ENCODE data around the gene ADGRD1.

ADGRD1 gene

DNA sequence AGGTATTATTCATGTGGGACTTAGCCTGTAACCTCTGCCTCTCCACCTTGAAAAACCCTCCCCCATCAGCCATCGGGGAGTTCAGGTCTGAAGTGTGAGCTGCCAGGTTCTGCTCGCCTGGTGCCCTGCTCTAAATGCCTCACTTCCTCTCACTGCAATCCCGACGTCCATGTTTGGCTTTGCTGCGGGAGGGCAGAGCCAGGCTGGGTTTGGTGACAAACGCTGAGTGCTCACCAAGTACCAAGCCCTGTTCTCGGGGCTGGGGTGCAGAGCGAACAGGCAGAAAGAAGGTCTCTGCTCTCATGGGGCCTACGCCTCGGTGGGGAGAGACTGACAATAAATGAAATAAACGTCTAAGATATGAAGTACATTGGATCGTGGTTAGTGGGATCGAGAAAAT lies 2.1 kb upstream of the ADGRD1 start:
- Mint-ChIP-seq H3K9me3 (peaks cover 6% of the 10 kb centered on the region), H3K4me1 (peaks cover 63% of the 10 kb centered on the region), H3K27me3 (ENCODE audit: low read depth, poor library complexity) (no peaks in the 10 kb centered on the region), H3K4me3 (peak overlapping the region; percentile 46), H3K27ac (peak overlapping the region; percentile 92), H3K36me3 (ENCODE audit: low read depth) (no peaks in the 10 kb centered on the region)
- TF ChIP-seq, protein P1, sequence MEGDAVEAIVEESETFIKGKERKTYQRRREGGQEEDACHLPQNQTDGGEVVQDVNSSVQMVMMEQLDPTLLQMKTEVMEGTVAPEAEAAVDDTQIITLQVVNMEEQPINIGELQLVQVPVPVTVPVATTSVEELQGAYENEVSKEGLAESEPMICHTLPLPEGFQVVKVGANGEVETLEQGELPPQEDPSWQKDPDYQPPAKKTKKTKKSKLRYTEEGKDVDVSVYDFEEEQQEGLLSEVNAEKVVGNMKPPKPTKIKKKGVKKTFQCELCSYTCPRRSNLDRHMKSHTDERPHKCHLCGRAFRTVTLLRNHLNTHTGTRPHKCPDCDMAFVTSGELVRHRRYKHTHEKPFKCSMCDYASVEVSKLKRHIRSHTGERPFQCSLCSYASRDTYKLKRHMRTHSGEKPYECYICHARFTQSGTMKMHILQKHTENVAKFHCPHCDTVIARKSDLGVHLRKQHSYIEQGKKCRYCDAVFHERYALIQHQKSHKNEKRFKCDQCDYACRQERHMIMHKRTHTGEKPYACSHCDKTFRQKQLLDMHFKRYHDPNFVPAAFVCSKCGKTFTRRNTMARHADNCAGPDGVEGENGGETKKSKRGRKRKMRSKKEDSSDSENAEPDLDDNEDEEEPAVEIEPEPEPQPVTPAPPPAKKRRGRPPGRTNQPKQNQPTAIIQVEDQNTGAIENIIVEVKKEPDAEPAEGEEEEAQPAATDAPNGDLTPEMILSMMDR (IDR thresholded peaks at IDR 0.05): no peak
- DNase-seq: no peak

DNA sequence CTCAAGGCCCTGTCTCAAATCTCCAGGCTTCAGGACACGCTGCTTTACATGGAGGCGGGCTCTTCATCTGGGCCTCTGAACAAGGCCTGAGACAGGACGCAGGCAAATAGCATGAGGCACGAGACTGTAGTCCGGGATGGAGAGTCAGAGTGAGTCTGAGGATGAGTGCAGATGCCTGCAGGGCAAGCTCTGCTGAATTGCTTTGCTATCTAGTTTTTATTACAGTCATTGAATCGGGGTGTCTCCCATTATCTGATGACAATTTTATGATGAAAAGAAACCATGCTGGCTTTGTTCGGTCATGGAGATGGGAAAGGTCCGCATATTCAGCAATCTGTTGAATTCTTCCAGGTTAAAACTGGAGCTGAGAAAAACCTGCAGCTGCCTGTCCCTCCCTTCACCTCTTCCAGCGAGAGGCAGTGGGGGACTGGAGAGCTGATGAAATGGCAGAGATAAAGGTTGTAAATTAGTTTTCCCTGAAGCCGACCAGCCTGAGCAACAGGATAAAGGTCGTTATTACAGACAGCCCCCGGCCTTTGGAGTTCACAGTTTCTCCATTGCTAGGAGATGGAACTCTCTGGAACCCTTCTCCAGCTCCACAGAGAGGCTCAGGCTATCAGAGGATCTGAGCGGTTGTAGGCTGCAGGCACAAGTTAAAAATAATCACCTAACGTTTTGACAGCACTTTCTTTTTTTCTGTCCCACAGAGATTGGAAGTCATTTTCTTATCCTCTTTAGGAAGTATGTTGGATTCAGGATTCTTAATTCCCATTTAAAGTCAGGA lies 1.3 kb upstream of the ADGRD1 start:
- H3K4me3 Mint-ChIP-seq: peak overlapping the region; percentile 72
- no peaks in the 10 kb centered on the region for H3K9me3 Mint-ChIP-seq
- H3K27me3 Mint-ChIP-seq (ENCODE audit: low read depth, poor library complexity): no peaks in the 10 kb centered on the region
- DNase-seq: no peak
- peaks cover 63% of the 10 kb centered on the region for H3K4me1 Mint-ChIP-seq
- TF ChIP-seq, protein P1 (IDR thresholded peaks at IDR 0.05): no peak
- H3K27ac Mint-ChIP-seq: peak overlapping the region; percentile 92
- no peaks in the 10 kb centered on the region for H3K36me3 Mint-ChIP-seq (ENCODE audit: low read depth)

DNA sequence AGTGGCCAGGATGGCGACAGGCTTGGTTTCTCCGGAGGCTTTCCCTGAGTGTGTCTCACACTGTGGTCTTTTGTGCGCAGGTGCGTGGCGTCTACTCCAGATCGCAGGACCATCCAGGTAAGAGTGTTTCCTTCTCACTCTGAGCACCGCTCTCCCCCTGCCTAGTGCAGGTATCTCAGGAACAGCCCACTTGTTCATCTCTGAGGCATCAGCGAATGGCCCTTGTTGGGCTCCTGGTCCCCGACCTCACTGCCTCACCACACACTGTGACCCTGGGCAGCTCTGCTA lies 781 bp downstream of the ADGRD1 start:
- DNase-seq: no peak
- H3K9me3 Mint-ChIP-seq: no peaks in the 10 kb centered on the region
- no peaks in the 10 kb centered on the region for H3K36me3 Mint-ChIP-seq (ENCODE audit: low read depth)
- peaks cover 61% of the 10 kb centered on the region for H3K4me1 Mint-ChIP-seq
- H3K4me3 Mint-ChIP-seq: peak overlapping the region; percentile 72
- H3K27me3 Mint-ChIP-seq (ENCODE audit: low read depth, poor library complexity): peaks cover 2% of the 10 kb centered on the region
- TF ChIP-seq, protein P1 (IDR thresholded peaks at IDR 0.05): no peak
- peak overlapping the region; percentile 97 for H3K27ac Mint-ChIP-seq

DNA sequence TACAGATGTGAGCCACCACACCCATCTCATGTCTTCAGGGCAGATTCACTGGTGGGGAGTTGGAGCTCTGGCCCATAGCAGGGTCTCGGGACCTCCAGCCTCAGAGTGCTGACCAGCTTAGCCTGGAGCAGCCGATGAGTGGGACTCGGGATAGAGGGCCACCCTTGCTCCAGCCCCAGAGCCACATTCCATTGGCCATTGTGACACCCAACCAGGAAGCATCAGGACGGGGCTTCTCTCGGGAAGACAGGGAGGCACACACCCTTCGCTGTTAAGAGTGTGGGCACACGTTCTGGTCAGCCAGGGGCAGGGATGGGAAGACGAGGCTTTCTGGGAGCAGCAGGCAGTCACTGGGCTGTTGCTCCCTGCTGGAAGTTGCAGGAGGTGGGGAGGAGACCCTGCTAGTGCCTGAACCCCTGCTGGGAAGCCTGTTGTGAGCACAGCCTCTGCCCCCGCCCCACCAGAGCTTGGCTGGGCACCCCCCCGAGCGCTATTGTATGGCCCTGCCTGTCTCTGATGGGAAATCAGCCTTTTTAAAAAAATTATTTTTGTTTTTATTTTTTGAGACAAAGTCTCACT lies 1.6 kb downstream of the ADGRD1 start:
- no peak overlapping the region for H3K27ac Mint-ChIP-seq
- no peak for DNase-seq
- H3K4me3 Mint-ChIP-seq: no peak overlapping the region
- TF ChIP-seq, protein P1 (IDR thresholded peaks at IDR 0.05): no peak
- peaks cover 55% of the 10 kb centered on the region for H3K4me1 Mint-ChIP-seq
- peaks cover 2% of the 10 kb centered on the region for H3K27me3 Mint-ChIP-seq (ENCODE audit: low read depth, poor library complexity)
- H3K36me3 Mint-ChIP-seq (ENCODE audit: low read depth): no peaks in the 10 kb centered on the region
- no peaks in the 10 kb centered on the region for H3K9me3 Mint-ChIP-seq

DNA sequence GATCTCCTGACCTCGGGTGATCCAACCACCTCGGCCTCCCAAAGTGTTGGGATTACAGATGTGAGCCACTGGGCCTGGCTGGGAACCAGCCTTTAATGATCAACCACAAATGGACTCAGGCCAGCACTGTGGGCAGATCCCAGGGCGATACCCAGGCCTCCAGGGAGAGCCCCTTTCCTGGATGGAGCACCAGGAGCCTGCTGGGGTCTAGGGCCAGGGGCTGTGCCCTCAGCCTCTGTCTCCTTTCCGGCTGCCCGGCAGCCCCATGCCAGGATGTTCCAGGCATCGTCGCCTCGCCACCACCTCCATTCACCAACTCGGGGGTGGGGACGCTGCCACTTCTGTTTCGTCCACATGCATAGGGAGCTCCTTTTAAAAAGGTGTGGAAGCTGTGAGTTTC lies 2.3 kb downstream of the ADGRD1 start:
- H3K27me3 Mint-ChIP-seq (ENCODE audit: low read depth, poor library complexity): peaks cover 2% of the 10 kb centered on the region
- TF ChIP-seq, protein P1 (IDR thresholded peaks at IDR 0.05): no peak
- H3K36me3 Mint-ChIP-seq (ENCODE audit: low read depth): no peaks in the 10 kb centered on the region
- H3K4me1 Mint-ChIP-seq: peaks cover 58% of the 10 kb centered on the region
- no peaks in the 10 kb centered on the region for H3K9me3 Mint-ChIP-seq
- DNase-seq: no peak
- H3K4me3 Mint-ChIP-seq: no peak overlapping the region
- H3K27ac Mint-ChIP-seq: no peak overlapping the region

Data from nephron progenitor cell (in vitro differentiated cells).